Stimulated activated CD8-positive, alpha-beta memory T cell treated with anti-CD3 and anti-CD28 coated beads, Interleukin-7, amount 100 ng/mL, for 48 hours (primary cell): ENCODE results near the gene FILIP1L.
"Not testable (repeated sequence)": the region's sequence is repeated elsewhere in the genome, so short reads cannot be mapped to it uniquely, and the experiment has no call there.

Source experiments
- DNase-seq, 2 donors: peaks; one replicate each; pipeline ENCODE4 v3.0.0-alpha.2; 2020; ENCODE audit warnings: low read depth in 1 of 2; ENCODE audit errors: extremely low read depth in 1 of 2

FILIP1L gene

GRCh38 chr3:100099621-100100020 lies 14.7 kb downstream of the FILIP1L start:
- no peak for DNase-seq

- no peak for DNase-seq
Observed at GRCh38 chr3:100098784-100099070, 15.6 kb downstream of the FILIP1L start.

GRCh38 chr3:100097919-100098783 lies 16.1 kb downstream of the FILIP1L start:
- no peak for DNase-seq

DNA sequence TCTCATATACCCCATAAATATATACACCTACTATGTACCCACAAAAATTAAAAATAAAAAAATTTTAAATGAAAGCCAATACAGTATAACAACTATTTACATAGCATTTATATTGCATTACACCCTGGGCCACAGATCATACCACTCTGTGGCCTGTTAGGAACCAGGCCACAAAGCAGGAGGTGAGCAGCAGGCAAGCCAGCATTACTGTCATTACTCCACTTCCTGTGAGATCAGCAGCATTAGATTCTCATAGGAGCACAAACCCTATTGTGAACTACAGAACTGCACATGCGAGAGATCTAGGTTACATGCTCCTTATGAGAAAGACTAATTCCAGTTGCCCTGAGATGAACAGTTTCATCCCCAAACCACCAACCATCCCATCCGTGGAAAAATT lies 17.4 kb downstream of the FILIP1L start:
- DNase-seq: no peak

DNA sequence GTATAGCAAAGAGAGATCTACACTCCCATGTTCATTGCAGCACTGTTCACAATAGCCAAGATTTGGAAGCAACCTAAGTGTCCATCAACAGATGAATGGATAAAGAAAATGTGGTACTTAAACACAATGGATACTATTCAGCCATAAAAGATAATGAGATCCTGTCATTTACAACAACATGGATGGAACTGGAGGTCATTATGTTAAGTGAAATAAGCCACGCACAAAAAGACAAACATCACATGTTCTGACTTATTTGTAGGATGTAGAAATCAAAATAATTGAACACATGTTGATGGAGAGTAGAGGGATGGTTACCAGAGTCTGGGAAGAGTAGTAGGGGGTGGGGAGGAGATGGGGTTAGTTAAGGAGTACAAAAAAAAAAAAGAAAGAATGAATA lies 18.0 kb downstream of the FILIP1L start:
- not testable (repeated sequence) for DNase-seq

DNA sequence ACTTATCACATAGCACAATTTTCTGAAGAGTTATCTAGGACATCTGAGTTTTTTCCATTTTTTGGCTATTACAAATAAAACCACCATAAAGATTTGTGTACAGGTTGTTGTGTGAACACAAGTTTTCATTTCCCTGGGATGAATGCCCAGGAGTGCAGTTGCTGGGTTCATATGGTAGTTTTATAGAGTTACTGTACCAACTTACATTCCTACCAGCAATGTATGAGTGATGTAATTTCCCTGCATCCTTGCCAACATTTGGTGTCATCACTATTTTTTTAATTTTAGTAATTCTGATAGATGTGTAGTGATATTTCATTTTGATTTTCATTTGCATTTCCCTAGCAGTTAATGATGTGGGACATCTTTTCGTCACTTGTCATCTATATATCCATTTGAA lies 20.5 kb downstream of the FILIP1L start:
- DNase-seq: no peak

GRCh38 chr3:100090669-100091005 lies 23.7 kb downstream of the FILIP1L start:
- no peak for DNase-seq

DNA sequence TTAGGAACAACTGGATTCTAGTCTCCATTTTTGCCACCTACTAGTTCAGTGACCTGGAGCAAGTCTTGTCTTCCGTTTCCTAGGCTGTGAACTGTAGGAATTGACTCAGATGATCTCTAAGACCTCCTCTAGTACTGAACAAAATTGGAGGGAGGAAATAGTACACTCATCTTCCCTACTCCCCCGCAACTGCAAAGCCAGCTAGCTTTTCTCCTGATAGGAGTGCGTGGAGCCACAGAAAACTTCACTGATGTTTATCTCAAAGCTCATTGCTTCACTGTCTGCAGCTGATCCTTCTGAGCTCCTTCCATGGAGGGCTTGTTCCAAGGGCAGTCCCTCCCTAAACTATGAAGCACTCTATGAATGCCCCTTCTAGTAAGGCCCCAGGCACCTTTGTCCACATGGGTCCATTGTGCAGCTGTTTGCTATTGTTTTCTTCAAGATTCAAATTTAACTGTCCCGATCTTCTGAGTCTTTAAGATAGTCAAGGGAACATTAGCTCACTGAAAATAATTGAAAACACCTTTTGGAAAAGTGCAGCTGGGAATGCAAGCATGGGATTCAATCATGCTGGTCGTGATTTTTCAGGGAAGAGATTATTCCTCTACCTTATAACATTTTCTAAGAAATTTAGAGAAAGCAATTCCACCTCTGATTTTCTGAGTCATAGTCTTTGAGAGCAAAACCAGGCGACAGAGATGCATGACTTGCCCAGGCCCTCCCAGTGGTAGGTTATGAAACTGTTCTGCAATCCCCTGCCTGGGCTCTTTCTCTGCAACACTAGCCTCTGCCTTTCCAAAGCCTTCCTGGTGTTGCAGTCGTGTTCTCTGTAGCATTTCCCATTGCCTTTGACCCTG lies 24.3 kb downstream of the FILIP1L start:
- no peak for DNase-seq

GRCh38 chr3:100088735-100089368 lies 25.4 kb downstream of the FILIP1L start:
- DNase-seq: no peak

DNA sequence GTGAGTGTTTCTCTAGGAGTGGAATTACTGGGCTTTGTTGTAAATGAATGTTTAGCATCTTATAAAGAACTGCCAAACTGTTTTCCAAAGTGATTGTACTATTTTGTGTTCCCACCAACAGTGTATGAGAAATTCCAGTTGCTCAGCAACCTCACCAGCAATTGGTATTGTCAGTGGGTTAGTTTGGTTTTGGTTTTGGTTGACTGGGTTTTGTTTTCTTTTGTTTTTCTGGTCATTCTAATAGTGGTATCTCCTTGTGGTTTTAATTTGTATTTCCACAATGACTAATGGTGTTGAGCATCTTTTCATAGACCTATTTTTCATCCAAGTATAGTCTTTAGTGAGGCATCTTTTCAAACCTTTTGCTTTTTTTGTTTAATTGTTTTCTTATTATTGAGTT lies 27.1 kb downstream of the FILIP1L start:
- no peak for DNase-seq

DNA sequence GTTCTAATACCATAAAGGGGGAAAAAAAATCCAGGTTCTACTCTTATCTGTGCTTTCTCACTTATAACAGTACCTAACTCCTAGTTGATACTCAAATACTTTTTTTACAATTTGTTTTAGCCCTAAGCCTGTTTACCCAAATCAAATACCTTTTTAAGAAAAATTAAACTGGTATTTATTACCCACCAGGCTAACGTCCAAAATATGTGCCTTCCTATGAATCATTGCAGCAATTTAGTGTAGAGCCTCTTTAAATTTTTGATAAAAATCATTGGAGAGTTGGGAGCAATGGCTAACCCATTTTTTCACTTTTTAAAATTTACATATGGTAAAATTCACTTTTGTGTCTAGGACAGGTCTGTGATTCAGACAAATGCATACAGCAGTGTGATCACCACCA lies 27.9 kb downstream of the FILIP1L start:
- no peak for DNase-seq

GRCh38 chr3:100084100-100084806 lies 30.0 kb downstream of the FILIP1L start:
- no peak for DNase-seq

- no peak for DNase-seq
Observed at GRCh38 chr3:100083209-100083608, 31.1 kb downstream of the FILIP1L start.

DNA sequence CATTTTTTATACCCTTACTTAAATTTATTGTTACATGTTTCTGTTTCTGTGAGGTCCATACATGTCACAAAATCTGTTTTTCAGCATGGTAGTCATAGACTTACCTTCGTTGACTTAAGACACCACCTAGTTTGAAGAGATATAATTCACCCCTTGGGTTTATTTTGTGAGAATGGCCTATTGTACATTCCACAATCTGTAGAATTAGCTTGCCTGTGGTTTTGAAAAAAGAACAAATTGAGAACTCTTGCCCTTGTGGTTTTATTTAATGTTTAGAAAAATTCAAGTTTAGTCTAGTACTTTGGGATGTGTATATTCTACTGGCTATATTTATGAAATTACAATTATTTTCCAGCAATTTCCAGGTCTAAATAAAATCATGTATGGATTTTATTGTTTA lies 31.6 kb downstream of the FILIP1L start:
- DNase-seq: no peak

GRCh38 chr3:100081986-100082692 lies 32.2 kb downstream of the FILIP1L start:
- DNase-seq: no peak

GRCh38 chr3:100081311-100081710 lies 33.0 kb downstream of the FILIP1L start:
- no peak for DNase-seq

GRCh38 chr3:100080573-100080972 lies 33.7 kb downstream of the FILIP1L start:
- no peak for DNase-seq

- DNase-seq: no peak
Observed at GRCh38 chr3:100079328-100079727, 35.0 kb downstream of the FILIP1L start.

DNA sequence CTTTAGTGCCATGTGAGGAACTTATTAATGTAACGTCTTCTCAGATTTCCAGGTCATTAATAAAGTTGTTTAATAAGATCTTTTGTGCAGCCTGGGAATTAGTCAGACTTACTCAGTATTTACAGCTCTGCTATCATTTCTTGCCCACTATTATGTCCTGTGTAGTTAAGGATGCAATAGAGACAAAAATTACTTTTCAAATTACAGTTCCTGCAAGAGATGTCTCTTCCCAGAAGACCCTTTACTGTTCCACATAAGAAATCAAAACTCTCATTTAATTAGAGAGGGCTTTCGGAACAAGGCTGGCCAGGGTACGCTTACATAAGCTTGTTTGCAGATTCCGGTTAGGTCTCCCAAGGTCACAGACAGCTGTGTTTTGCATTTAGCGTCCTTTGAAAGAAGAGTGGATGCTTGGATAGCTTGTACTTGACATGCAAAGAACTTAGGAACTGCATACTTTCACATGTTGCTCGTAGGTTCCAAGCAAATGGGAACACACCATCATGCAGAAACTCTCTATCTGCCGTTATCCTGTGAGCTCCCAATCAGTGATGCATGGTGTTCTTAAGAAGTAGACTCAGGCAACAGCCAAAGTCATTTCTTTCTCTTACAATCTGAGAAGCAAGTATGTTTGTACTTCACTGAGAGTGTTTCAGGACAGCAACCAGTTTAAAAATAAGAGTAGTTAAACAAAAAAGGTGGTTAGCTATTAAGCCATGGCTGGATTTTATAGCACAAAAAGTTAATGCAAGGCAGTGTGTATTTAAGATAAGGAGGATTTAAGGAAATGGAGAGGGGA lies 37.4 kb downstream of the FILIP1L start:
- DNase-seq: no peak
